Neural progenitor cell (in vitro differentiated cells): ENCODE data around the gene TMBIM6. TPM values are rescaled to one million over a fixed set of nuclear protein-coding genes. Genes with fewer than 3 reads are reported as not detected.
"Not testable (repeated sequence)": the region's sequence is repeated elsewhere in the genome, so short reads cannot be mapped to it uniquely, and the experiment has no call there.

Source experiments
- DNase-seq: peaks from one replicate; pipeline ENCODE4 v3.0.0-alpha.2; 2016; ENCODE audit warnings: low spot score
- H2AFZ ChIP-seq: fragments of 200-600 bp; sonication (generic); replicated peaks from 2 replicates; pipeline ENCODE4 v1.6.1; 2016; ENCODE audit warnings: antibody characterized with exemption
- H3F3A ChIP-seq: fragments of 200-600 bp; sonication (generic); 2 replicates; pipeline ENCODE4 v1.6.1; 2016; ENCODE audit warnings: antibody characterized with exemption, low read depth
- H3K27ac ChIP-seq: fragments of 200-600 bp; sonication (generic); 2 replicates; pipeline ENCODE4 v1.5.1; 2016; ENCODE audit warnings: mild to moderate bottlenecking
- H3K27me3 ChIP-seq: fragments of 200-600 bp; sonication (generic); 2 replicates; pipeline ENCODE4 v1.6.1; 2016; ENCODE audit warnings: mild to moderate bottlenecking, moderate library complexity
- H3K36me3 ChIP-seq: fragments of 200-600 bp; sonication (generic); 2 replicates; pipeline ENCODE4 v1.5.1; 2016
- H3K4me1 ChIP-seq: fragments of 200-600 bp; sonication (generic); 2 replicates; pipeline ENCODE4 v1.6.1; 2016; ENCODE audit warnings: mixed run types
- H3K4me2 ChIP-seq: fragments of 200-600 bp; sonication (generic); 2 replicates; pipeline ENCODE4 v1.6.1; 2016
- H3K4me3 ChIP-seq: fragments of 200-600 bp; sonication (generic); 2 replicates; pipeline ENCODE4 v1.5.1; 2016
- H3K79me2 ChIP-seq: fragments of 200-600 bp; sonication (generic); 2 replicates; pipeline ENCODE4 v1.6.1; 2016; ENCODE audit warnings: low read depth
- H3K9ac ChIP-seq: fragments of 200-600 bp; sonication (generic); 2 replicates; pipeline ENCODE4 v1.6.1; 2016
- H3K9me3 ChIP-seq: fragments of 200-600 bp; sonication (generic); 2 replicates; pipeline ENCODE4 v1.5.1; 2016; ENCODE audit warnings: low read depth
- H4K20me1 ChIP-seq: fragments of 200-600 bp; sonication (generic); 2 replicates; pipeline ENCODE4 v1.6.1; 2016; ENCODE audit warnings: low read depth
- H3K27ac Mint-ChIP-seq: 3 replicates; pipeline ENCODE4 v1.8.0; 2021; ENCODE audit warnings: mixed read lengths
- H3K27me3 Mint-ChIP-seq: 2 replicates; pipeline ENCODE4 v1.8.0; 2022; ENCODE audit warnings: low read depth, mild to moderate bottlenecking, inconsistent platforms, moderate library complexity, mixed read lengths; ENCODE audit not compliant: insufficient read depth
- H3K36me3 Mint-ChIP-seq: 3 replicates; pipeline ENCODE4 v1.8.0; 2021; ENCODE audit warnings: mixed read lengths
- H3K4me1 Mint-ChIP-seq: 3 replicates; pipeline ENCODE4 v1.8.0; 2021; ENCODE audit warnings: mixed read lengths
- H3K4me3 Mint-ChIP-seq: 3 replicates; pipeline ENCODE4 v1.8.0; 2021; ENCODE audit warnings: mild to moderate bottlenecking, moderate library complexity, mixed read lengths
- H3K9me3 Mint-ChIP-seq: 3 replicates; pipeline ENCODE4 v1.8.0; 2020; ENCODE audit warnings: mixed read lengths
- CTCF ChIP-seq: fragments of 200-600 bp; sonication (generic); IDR thresholded peaks from 2 replicates; pipeline ENCODE4 v1.5.1; 2017; ENCODE audit warnings: antibody characterized with exemption, mild to moderate bottlenecking
- EZH2 ChIP-seq: fragments of 200-600 bp; sonication (generic); IDR thresholded peaks from 2 replicates; pipeline ENCODE4 v1.6.1; 2017; ENCODE audit warnings: antibody characterized with exemption, mild to moderate bottlenecking, moderate library complexity
- EZH2phosphoT487 ChIP-seq: fragments of 200-600 bp; sonication (generic); IDR thresholded peaks from 2 replicates; pipeline ENCODE4 v1.6.1; 2017; ENCODE audit warnings: antibody characterized with exemption
- total RNA-seq: library from RNA; depleted of rRNA; stranded (reverse); fragments of >200 nt; gene quantifications from 2 replicates; pipeline ENCODE4 v1.2.3, GENCODE V29; 2015; ENCODE audit warnings: low replicate concordance

TMBIM6 gene
- total RNA-seq, 1 donor from 2014 or later, result 256 TPM

GRCh38 chr12:49730568-49731101, 10.7 kb upstream of the TMBIM6 start:
- Histone ChIP-seq H3K9ac (no peak overlapping the region), H3K4me3 (no peak overlapping the region), H4K20me1 (no peaks in the 10 kb centered on the region), H3K9me3 (no peaks in the 10 kb centered on the region), H3K27me3 (peaks cover 6% of the 10 kb centered on the region), H3F3A (no peaks in the 10 kb centered on the region), H3K36me3 (no peaks in the 10 kb centered on the region), H3K4me2 (no peak overlapping the region), H3K27ac (no peak overlapping the region), H3K79me2 (no peaks in the 10 kb centered on the region), H2AFZ (no peak overlapping the region), H3K4me1 (no peaks in the 10 kb centered on the region)
- Mint-ChIP-seq H3K27ac (no peak overlapping the region), H3K4me3 (no peak overlapping the region), H3K36me3 (no peaks in the 10 kb centered on the region), H3K4me1 (no peaks in the 10 kb centered on the region), H3K27me3 (peaks cover 16% of the 10 kb centered on the region), H3K9me3 (peaks cover 11% of the 10 kb centered on the region)
- TF ChIP-seq CTCF (no peak), EZH2 (no peak), EZH2phosphoT487 (no peak)
- DNase-seq, result no peak

- TF ChIP-seq EZH2 (no peak), CTCF (peak; percentile 41), EZH2phosphoT487 (no peak)
- no peaks in the 10 kb centered on the region for H3K4me1 ChIP-seq
- H3K27me3 ChIP-seq, result peaks cover 6% of the 10 kb centered on the region
- no peaks in the 10 kb centered on the region for H3K36me3 ChIP-seq
- H3K79me2 ChIP-seq, result no peaks in the 10 kb centered on the region
- no peaks in the 10 kb centered on the region for H4K20me1 ChIP-seq
- no peak overlapping the region for H3K27ac ChIP-seq
- Mint-ChIP-seq H3K4me1 (no peaks in the 10 kb centered on the region), H3K36me3 (no peaks in the 10 kb centered on the region), H3K4me3 (no peak overlapping the region), H3K27ac (no peak overlapping the region), H3K27me3 (peaks cover 12% of the 10 kb centered on the region), H3K9me3 (peaks cover 11% of the 10 kb centered on the region)
- DNase-seq, result peak; percentile 30
- no peak overlapping the region for H3K9ac ChIP-seq
- H3K9me3 ChIP-seq, result no peaks in the 10 kb centered on the region
- H3F3A ChIP-seq, result no peaks in the 10 kb centered on the region
- no peak overlapping the region for H3K4me2 ChIP-seq
- H2AFZ ChIP-seq, result no peak overlapping the region
- no peak overlapping the region for H3K4me3 ChIP-seq
These were observed 7.9 kb upstream of the TMBIM6 start for GRCh38 chr12:49733219-49734017.

GRCh38 chr12:49734900-49735299, 6.5 kb upstream of the TMBIM6 start:
- not testable (repeated sequence) for H4K20me1 ChIP-seq, H3K36me3 Mint-ChIP-seq
- peaks cover 11% of the 10 kb centered on the region for H3K9me3 Mint-ChIP-seq

GRCh38 chr12:49738721-49739120, 2.6 kb upstream of the TMBIM6 start:
- not testable (repeated sequence) for H2AFZ ChIP-seq, H3K36me3 Mint-ChIP-seq, H3K9me3 Mint-ChIP-seq, H3K4me2 ChIP-seq, H3K27ac Mint-ChIP-seq, H3K27me3 ChIP-seq, H3K27ac ChIP-seq, DNase-seq, H3K4me3 ChIP-seq, H3K36me3 ChIP-seq, H3K9me3 ChIP-seq, H3K9ac ChIP-seq
- H3K4me1 Mint-ChIP-seq, result peaks cover 15% of the 10 kb centered on the region
- peak overlapping the region; percentile 13 for H3K4me3 Mint-ChIP-seq
- H3K79me2 ChIP-seq, result peaks cover 22% of the 10 kb centered on the region
- peaks cover 19% of the 10 kb centered on the region for H3F3A ChIP-seq
- peaks cover 20% of the 10 kb centered on the region for H4K20me1 ChIP-seq
- peaks cover 13% of the 10 kb centered on the region for H3K4me1 ChIP-seq
- peaks cover 17% of the 10 kb centered on the region for H3K27me3 Mint-ChIP-seq

More at GRCh38 chr12:49734900-49735299, 6.5 kb upstream of the TMBIM6 start:
- not testable (repeated sequence) for H3F3A ChIP-seq, H3K4me1 ChIP-seq, H3K27ac ChIP-seq, H2AFZ ChIP-seq, H3K27me3 ChIP-seq, H3K4me1 Mint-ChIP-seq, DNase-seq, H3K9ac ChIP-seq, H3K4me3 Mint-ChIP-seq, H3K9me3 ChIP-seq, H3K27ac Mint-ChIP-seq, H3K4me3 ChIP-seq, H3K36me3 ChIP-seq, H3K79me2 ChIP-seq, H3K4me2 ChIP-seq
- H3K27me3 Mint-ChIP-seq, result peaks cover 12% of the 10 kb centered on the region

- H3K4me1 ChIP-seq, result peaks cover 13% of the 10 kb centered on the region
- peaks cover 36% of the 10 kb centered on the region for H4K20me1 ChIP-seq
- peak overlapping the region; percentile 44 for H2AFZ ChIP-seq
- not testable (repeated sequence) for H3K36me3 Mint-ChIP-seq, H3K9me3 Mint-ChIP-seq, H3K9me3 ChIP-seq, H3K36me3 ChIP-seq, H3K27me3 ChIP-seq, H3K27me3 Mint-ChIP-seq, H3K4me3 Mint-ChIP-seq, H3K27ac Mint-ChIP-seq, H3K9ac ChIP-seq, H3K4me3 ChIP-seq, H3K27ac ChIP-seq
- peak overlapping the region; percentile 67 for H3K4me2 ChIP-seq
- H3K4me1 Mint-ChIP-seq, result peaks cover 24% of the 10 kb centered on the region
- peaks cover 37% of the 10 kb centered on the region for H3K79me2 ChIP-seq
- H3F3A ChIP-seq, result peaks cover 19% of the 10 kb centered on the region
- DNase-seq, result peak; percentile 14
These were observed 1.1 kb upstream of the TMBIM6 start for GRCh38 chr12:49740277-49740676.
